MM.1S (cell line): ENCODE results near the gene SLC4A5.

Experiments
- DNase-seq: peaks from one replicate; pipeline ENCODE4 v3.0.0-alpha.2; 2015
- H2AFZ ChIP-seq: fragments of 300-600 bp; sonication (generic); 2 replicates; pipeline ENCODE4 v1.6.0; 2016; ENCODE audit warnings: antibody characterized with exemption, low read length
- H3F3A ChIP-seq: fragments of 300-600 bp; sonication (generic); 2 replicates; pipeline ENCODE4 v1.6.1; 2016; ENCODE audit warnings: mild to moderate bottlenecking, antibody characterized with exemption, low read length, moderate library complexity, mixed read lengths; ENCODE audit not compliant: insufficient read depth
- H3K27ac ChIP-seq: fragments of 300-600 bp; sonication (generic); 2 replicates; pipeline ENCODE4 v1.5.1; 2016; ENCODE audit warnings: mild to moderate bottlenecking, low read length
- H3K27me3 ChIP-seq: fragments of 300-600 bp; sonication (generic); replicated peaks from 2 replicates; pipeline ENCODE4 v1.6.0; 2016; ENCODE audit warnings: low read length; ENCODE audit not compliant: insufficient read depth
- H3K36me3 ChIP-seq: fragments of 300-600 bp; sonication (generic); replicated peaks from 2 replicates; pipeline ENCODE4 v1.6.1; 2016; ENCODE audit warnings: mild to moderate bottlenecking, low read length, mixed read lengths; ENCODE audit not compliant: insufficient read depth
- H3K4me1 ChIP-seq: fragments of 300-600 bp; sonication (generic); 2 replicates; pipeline ENCODE4 v1.6.1; 2016; ENCODE audit warnings: low read length, mixed read lengths
- H3K4me2 ChIP-seq: fragments of 300-600 bp; sonication (generic); 2 replicates; pipeline ENCODE4 v1.6.0; 2016; ENCODE audit warnings: low read depth, low read length
- H3K4me3 ChIP-seq: fragments of 300-600 bp; sonication (generic); 2 replicates; pipeline ENCODE4 v1.5.1; 2016; ENCODE audit warnings: low read length, mixed read lengths
- H3K79me2 ChIP-seq: fragments of 300-600 bp; sonication (generic); 2 replicates; pipeline ENCODE4 v1.6.1; 2016; ENCODE audit warnings: mixed run types, low read length, mixed read lengths
- H3K9ac ChIP-seq: fragments of 300-600 bp; sonication (generic); 2 replicates; pipeline ENCODE4 v1.6.1; 2016; ENCODE audit warnings: low read length, mixed read lengths
- H3K9me2 ChIP-seq: fragments of 300-600 bp; sonication (generic); replicated peaks from 2 replicates; pipeline ENCODE4 v1.6.1; 2016; ENCODE audit warnings: mild to moderate bottlenecking, low read length, mixed read lengths; ENCODE audit not compliant: insufficient read depth
- H3K9me3 ChIP-seq: fragments of 300-600 bp; sonication (generic); replicated peaks from 2 replicates; pipeline ENCODE4 v1.6.1; 2016; ENCODE audit warnings: mild to moderate bottlenecking, low read length, mixed read lengths; ENCODE audit not compliant: insufficient read depth
- H4K20me1 ChIP-seq: fragments of 300-600 bp; sonication (generic); 2 replicates; pipeline ENCODE4 v1.6.1; 2016; ENCODE audit warnings: mild to moderate bottlenecking, low read length, moderate library complexity, mixed read lengths; ENCODE audit not compliant: insufficient read depth
- CTCF ChIP-seq: fragments of 300-600 bp; sonication (generic); IDR thresholded peaks from 2 replicates; pipeline ENCODE4 v1.5.1; 2016; ENCODE audit warnings: antibody characterized with exemption, low read length, mixed read lengths
- EZH2 ChIP-seq: fragments of 300-600 bp; sonication (generic); optimal IDR thresholded peaks from 2 replicates; pipeline ENCODE3; 2017; ENCODE audit warnings: low read depth, mild to moderate bottlenecking, antibody characterized with exemption, low read length, mixed read lengths
- EZH2phosphoT487 ChIP-seq: fragments of 300-600 bp; sonication (generic); IDR thresholded peaks from 2 replicates; pipeline ENCODE4 v1.6.1; 2018; ENCODE audit warnings: antibody characterized with exemption, low read length

SLC4A5 gene

GRCh38 chr2:74314107-74314506 is 29.1 kb downstream of the SLC4A5 start:
- H3K9me2 ChIP-seq: no peaks in the 10 kb centered on the region

GRCh38 chr2:74313497-74313896 is 29.7 kb downstream of the SLC4A5 start:
- H3K9me2 ChIP-seq: no peaks in the 10 kb centered on the region
- no peak for TF ChIP-seq EZH2phosphoT487
- no peak for TF ChIP-seq EZH2
- TF ChIP-seq CTCF: no peak
- no peaks in the 10 kb centered on the region for H3F3A ChIP-seq
- no peak overlapping the region for H3K9ac ChIP-seq
- H4K20me1 ChIP-seq: no peaks in the 10 kb centered on the region
- H3K36me3 ChIP-seq: no peaks in the 10 kb centered on the region
- no peak overlapping the region for H3K4me2 ChIP-seq
- H3K4me3 ChIP-seq: no peak overlapping the region
- no peak for DNase-seq
- H3K9me3 ChIP-seq: no peaks in the 10 kb centered on the region
- no peaks in the 10 kb centered on the region for H3K79me2 ChIP-seq
- no peaks in the 10 kb centered on the region for H3K4me1 ChIP-seq
- H3K27ac ChIP-seq: no peak overlapping the region
- no peak overlapping the region for H2AFZ ChIP-seq
- H3K27me3 ChIP-seq: no peaks in the 10 kb centered on the region

More at GRCh38 chr2:74314107-74314506, 29.1 kb downstream of the SLC4A5 start:
- H3F3A ChIP-seq: no peaks in the 10 kb centered on the region
- no peak overlapping the region for H3K9ac ChIP-seq
- TF ChIP-seq EZH2: no peak
- TF ChIP-seq CTCF: no peak
- TF ChIP-seq EZH2phosphoT487: no peak
- H3K4me2 ChIP-seq: no peak overlapping the region
- no peaks in the 10 kb centered on the region for H3K27me3 ChIP-seq
- no peaks in the 10 kb centered on the region for H4K20me1 ChIP-seq
- no peak overlapping the region for H2AFZ ChIP-seq
- H3K27ac ChIP-seq: no peak overlapping the region
- H3K79me2 ChIP-seq: no peaks in the 10 kb centered on the region
- H3K4me3 ChIP-seq: no peak overlapping the region
- H3K9me3 ChIP-seq: no peaks in the 10 kb centered on the region
- H3K4me1 ChIP-seq: no peaks in the 10 kb centered on the region
- H3K36me3 ChIP-seq: no peaks in the 10 kb centered on the region
- DNase-seq: no peak

GRCh38 chr2:74312913-74313312 is 30.3 kb downstream of the SLC4A5 start:
- TF ChIP-seq EZH2phosphoT487 (no peak), CTCF (no peak), EZH2 (no peak)
- H3F3A ChIP-seq: no peaks in the 10 kb centered on the region
- no peaks in the 10 kb centered on the region for H3K4me1 ChIP-seq
- H2AFZ ChIP-seq: no peak overlapping the region
- H3K9me2 ChIP-seq: no peaks in the 10 kb centered on the region
- H3K27ac ChIP-seq: no peak overlapping the region
- H3K9ac ChIP-seq: no peak overlapping the region
- H3K9me3 ChIP-seq: no peaks in the 10 kb centered on the region
- no peak overlapping the region for H3K4me3 ChIP-seq
- DNase-seq: no peak
- H3K27me3 ChIP-seq: no peaks in the 10 kb centered on the region
- no peaks in the 10 kb centered on the region for H4K20me1 ChIP-seq
- H3K4me2 ChIP-seq: no peak overlapping the region
- no peaks in the 10 kb centered on the region for H3K36me3 ChIP-seq
- H3K79me2 ChIP-seq: no peaks in the 10 kb centered on the region
